Measurements from ENCODE around the gene ZNHIT6.

Gene ZNHIT6, protein sequence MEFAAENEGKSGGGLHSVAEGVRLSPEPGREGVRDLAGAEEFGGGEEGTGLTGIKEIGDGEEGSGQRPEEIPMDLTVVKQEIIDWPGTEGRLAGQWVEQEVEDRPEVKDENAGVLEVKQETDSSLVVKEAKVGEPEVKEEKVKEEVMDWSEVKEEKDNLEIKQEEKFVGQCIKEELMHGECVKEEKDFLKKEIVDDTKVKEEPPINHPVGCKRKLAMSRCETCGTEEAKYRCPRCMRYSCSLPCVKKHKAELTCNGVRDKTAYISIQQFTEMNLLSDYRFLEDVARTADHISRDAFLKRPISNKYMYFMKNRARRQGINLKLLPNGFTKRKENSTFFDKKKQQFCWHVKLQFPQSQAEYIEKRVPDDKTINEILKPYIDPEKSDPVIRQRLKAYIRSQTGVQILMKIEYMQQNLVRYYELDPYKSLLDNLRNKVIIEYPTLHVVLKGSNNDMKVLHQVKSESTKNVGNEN

DNA sequence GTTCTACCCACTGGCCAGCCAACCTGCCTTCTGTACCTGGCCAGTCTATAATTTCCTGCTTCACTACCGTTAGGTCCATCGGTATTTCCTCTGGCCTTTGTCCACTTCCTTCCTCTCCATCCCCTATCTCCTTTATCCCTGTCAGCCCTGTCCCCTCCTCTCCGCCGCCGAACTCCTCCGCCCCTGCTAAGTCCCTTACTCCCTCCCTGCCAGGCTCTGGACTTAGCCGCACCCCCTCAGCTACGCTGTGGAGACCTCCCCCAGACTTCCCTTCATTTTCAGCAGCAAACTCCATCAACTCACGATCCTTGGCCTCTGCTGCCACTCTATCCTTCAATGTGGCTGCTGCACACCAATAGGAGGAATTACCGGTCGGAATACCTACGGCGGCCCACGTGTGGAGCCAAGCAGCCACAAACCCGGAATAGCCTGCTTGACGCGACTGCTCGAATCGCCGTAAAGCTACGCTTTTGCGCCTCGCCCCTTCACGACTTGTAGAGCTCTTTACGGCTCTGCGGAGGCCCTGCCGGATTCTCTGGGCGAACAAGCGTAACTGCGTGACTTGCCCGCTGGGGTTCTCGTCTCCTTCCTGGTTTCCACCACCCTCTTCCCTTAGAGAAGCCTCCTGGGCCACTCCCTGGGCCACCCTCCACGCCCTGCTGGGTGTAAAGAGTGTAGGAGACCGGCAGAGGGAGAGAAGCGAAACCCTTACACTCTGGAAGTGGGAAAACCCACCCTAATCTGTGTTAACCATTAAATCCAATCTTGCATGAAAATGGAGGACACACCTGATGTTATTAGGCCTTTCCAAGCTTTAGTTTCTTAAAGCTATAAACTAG, at the start of gene ZNHIT6:
TSS of gene ZNHIT6 (minus strand) at position 444 of the 839 bp plus-strand sequence. CDS start at position 295, 149 bp downstream.
- Histone ChIP-seq H3K4me1 (ENCODE audit: control insufficient read depth, insufficient read depth, low read length) (0 out of 2 replicates have a peak, but pooled peaks cover 3% of the 10 kb centered on the region), H3K36me3 (ENCODE audit: control insufficient read depth in 2 of 2, insufficient read depth in 1 of 2, low read length in 2 of 2) (peaks cover 19 to 26% of the 10 kb centered on the region in 2 experiments), H3K9me3 (ENCODE audit: control insufficient read depth, insufficient read depth, low read depth, low read length) (no peaks in the 10 kb centered on the region), H3K27ac (ENCODE audit: extremely low read depth, low read depth, low read length) (peak within 1 kb of the TSS; percentile 62), H3K4me3 (ENCODE audit: low read depth, low read length) (peak within 1 kb of the TSS; percentile 77)
- ChIA-PET CTCF (interaction anchor here (0.6 to 2.3 kb wide), 15 partner anchors 13 to 1751 kb away, joined by 3 to 12 read pairs (median 3); no protein-coding TSS in a partner anchor), POLR2A (interaction anchor here (0.7 to 1.6 kb wide), 13 partner anchors 9 to 432 kb away, joined by 3 to 16 read pairs (median 4); partner anchors contain the start of genes BCL10 and CCN1)
- TF ChIP-seq ZNF391 (tag by site-specific recombination; IDR thresholded peaks at IDR 0.05; ENCODE audit: borderline replicate concordance, low read depth) (0 out of 2 replicates have a peak, but pooled peaks have one; percentile 28), ZNF843 (tag by site-specific recombination; IDR thresholded peaks at IDR 0.05) (peak; percentile 40; the same call in 1 of the 2 replicates), EGR2 (tag by site-specific recombination; IDR thresholded peaks at IDR 0.05; ENCODE audit: low read depth) (peak; percentile 73), ZNF747 (tag by site-specific recombination; IDR thresholded peaks at IDR 0.05) (no peak), ZXDB (tag by site-specific recombination; IDR thresholded peaks at IDR 0.05) (peak; percentile 95), ZNF2 (tag by site-specific recombination; IDR thresholded peaks at IDR 0.05) (peak; percentile 86; the same call in 1 of the 2 replicates), ZNF423 (tag by site-specific recombination; IDR thresholded peaks at IDR 0.05) (peak; percentile 20; the same call in 1 of the 2 replicates), KLF9 (tag by site-specific recombination; IDR thresholded peaks at IDR 0.05; ENCODE audit: low read depth) (peak; percentile 85; the same call in 1 of the 2 replicates), ZNF629 (tag by site-specific recombination; IDR thresholded peaks at IDR 0.05) (peak; percentile 52), SCRT1 (tag by site-specific recombination; IDR thresholded peaks at IDR 0.05; ENCODE audit: borderline replicate concordance) (peak; percentile 82), WT1 (tag by site-specific recombination; IDR thresholded peaks at IDR 0.05) (peak; percentile 53; the same call in 1 of the 2 replicates), ZNF394 (tag by site-specific recombination; IDR thresholded peaks at IDR 0.05; ENCODE audit: borderline replicate concordance) (peak; percentile 14; the same call in 1 of the 2 replicates), ZNF335 (tag by site-specific recombination; conservative IDR thresholded peaks at IDR 0.05) (peak; percentile 83), TRIM28 (IDR thresholded peaks at IDR 0.05; ENCODE audit: borderline replicate concordance, low read length) (peak; percentile 56; the same call in 1 of the 2 replicates), ZNF366 (tag by site-specific recombination; conservative IDR thresholded peaks at IDR 0.05) (peak; percentile 83), ZFHX2 (tag by site-specific recombination; conservative IDR thresholded peaks at IDR 0.05) (peak; percentile 78)
- TF ChIP-seq, protein P1, sequence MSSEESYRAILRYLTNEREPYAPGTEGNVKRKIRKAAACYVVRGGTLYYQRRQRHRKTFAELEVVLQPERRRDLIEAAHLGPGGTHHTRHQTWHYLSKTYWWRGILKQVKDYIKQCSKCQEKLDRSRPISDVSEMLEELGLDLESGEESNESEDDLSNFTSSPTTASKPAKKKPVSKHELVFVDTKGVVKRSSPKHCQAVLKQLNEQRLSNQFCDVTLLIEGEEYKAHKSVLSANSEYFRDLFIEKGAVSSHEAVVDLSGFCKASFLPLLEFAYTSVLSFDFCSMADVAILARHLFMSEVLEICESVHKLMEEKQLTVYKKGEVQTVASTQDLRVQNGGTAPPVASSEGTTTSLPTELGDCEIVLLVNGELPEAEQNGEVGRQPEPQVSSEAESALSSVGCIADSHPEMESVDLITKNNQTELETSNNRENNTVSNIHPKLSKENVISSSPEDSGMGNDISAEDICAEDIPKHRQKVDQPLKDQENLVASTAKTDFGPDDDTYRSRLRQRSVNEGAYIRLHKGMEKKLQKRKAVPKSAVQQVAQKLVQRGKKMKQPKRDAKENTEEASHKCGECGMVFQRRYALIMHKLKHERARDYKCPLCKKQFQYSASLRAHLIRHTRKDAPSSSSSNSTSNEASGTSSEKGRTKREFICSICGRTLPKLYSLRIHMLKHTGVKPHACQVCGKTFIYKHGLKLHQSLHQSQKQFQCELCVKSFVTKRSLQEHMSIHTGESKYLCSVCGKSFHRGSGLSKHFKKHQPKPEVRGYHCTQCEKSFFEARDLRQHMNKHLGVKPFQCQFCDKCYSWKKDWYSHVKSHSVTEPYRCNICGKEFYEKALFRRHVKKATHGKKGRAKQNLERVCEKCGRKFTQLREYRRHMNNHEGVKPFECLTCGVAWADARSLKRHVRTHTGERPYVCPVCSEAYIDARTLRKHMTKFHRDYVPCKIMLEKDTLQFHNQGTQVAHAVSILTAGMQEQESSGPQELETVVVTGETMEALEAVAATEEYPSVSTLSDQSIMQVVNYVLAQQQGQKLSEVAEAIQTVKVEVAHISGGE (tag by site-specific recombination; conservative IDR thresholded peaks at IDR 0.05; ENCODE audit: low read depth) = peak; percentile 95
- TF ChIP-seq, protein P2, sequence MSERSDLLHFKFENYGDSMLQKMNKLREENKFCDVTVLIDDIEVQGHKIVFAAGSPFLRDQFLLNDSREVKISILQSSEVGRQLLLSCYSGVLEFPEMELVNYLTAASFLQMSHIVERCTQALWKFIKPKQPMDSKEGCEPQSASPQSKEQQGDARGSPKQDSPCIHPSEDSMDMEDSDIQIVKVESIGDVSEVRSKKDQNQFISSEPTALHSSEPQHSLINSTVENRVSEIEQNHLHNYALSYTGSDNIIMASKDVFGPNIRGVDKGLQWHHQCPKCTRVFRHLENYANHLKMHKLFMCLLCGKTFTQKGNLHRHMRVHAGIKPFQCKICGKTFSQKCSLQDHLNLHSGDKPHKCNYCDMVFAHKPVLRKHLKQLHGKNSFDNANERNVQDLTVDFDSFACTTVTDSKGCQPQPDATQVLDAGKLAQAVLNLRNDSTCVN (tag by site-specific recombination; optimal IDR thresholded peaks at IDR 0.05) = peak; percentile 19
- TF ChIP-seq, protein P3, sequence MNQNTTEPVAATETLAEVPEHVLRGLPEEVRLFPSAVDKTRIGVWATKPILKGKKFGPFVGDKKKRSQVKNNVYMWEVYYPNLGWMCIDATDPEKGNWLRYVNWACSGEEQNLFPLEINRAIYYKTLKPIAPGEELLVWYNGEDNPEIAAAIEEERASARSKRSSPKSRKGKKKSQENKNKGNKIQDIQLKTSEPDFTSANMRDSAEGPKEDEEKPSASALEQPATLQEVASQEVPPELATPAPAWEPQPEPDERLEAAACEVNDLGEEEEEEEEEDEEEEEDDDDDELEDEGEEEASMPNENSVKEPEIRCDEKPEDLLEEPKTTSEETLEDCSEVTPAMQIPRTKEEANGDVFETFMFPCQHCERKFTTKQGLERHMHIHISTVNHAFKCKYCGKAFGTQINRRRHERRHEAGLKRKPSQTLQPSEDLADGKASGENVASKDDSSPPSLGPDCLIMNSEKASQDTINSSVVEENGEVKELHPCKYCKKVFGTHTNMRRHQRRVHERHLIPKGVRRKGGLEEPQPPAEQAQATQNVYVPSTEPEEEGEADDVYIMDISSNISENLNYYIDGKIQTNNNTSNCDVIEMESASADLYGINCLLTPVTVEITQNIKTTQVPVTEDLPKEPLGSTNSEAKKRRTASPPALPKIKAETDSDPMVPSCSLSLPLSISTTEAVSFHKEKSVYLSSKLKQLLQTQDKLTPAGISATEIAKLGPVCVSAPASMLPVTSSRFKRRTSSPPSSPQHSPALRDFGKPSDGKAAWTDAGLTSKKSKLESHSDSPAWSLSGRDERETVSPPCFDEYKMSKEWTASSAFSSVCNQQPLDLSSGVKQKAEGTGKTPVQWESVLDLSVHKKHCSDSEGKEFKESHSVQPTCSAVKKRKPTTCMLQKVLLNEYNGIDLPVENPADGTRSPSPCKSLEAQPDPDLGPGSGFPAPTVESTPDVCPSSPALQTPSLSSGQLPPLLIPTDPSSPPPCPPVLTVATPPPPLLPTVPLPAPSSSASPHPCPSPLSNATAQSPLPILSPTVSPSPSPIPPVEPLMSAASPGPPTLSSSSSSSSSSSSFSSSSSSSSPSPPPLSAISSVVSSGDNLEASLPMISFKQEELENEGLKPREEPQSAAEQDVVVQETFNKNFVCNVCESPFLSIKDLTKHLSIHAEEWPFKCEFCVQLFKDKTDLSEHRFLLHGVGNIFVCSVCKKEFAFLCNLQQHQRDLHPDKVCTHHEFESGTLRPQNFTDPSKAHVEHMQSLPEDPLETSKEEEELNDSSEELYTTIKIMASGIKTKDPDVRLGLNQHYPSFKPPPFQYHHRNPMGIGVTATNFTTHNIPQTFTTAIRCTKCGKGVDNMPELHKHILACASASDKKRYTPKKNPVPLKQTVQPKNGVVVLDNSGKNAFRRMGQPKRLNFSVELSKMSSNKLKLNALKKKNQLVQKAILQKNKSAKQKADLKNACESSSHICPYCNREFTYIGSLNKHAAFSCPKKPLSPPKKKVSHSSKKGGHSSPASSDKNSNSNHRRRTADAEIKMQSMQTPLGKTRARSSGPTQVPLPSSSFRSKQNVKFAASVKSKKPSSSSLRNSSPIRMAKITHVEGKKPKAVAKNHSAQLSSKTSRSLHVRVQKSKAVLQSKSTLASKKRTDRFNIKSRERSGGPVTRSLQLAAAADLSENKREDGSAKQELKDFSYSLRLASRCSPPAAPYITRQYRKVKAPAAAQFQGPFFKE (tag by site-specific recombination; IDR thresholded peaks at IDR 0.05; ENCODE audit: borderline replicate concordance) = peak; percentile 82; the same call in 1 of the 2 replicates
- TF ChIP-seq, protein P4, sequence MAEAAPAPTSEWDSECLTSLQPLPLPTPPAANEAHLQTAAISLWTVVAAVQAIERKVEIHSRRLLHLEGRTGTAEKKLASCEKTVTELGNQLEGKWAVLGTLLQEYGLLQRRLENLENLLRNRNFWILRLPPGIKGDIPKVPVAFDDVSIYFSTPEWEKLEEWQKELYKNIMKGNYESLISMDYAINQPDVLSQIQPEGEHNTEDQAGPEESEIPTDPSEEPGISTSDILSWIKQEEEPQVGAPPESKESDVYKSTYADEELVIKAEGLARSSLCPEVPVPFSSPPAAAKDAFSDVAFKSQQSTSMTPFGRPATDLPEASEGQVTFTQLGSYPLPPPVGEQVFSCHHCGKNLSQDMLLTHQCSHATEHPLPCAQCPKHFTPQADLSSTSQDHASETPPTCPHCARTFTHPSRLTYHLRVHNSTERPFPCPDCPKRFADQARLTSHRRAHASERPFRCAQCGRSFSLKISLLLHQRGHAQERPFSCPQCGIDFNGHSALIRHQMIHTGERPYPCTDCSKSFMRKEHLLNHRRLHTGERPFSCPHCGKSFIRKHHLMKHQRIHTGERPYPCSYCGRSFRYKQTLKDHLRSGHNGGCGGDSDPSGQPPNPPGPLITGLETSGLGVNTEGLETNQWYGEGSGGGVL (tag by site-specific recombination; IDR thresholded peaks at IDR 0.05) = peak; percentile 44; the same call in 1 of the 2 replicates
- TF ChIP-seq, protein P5, sequence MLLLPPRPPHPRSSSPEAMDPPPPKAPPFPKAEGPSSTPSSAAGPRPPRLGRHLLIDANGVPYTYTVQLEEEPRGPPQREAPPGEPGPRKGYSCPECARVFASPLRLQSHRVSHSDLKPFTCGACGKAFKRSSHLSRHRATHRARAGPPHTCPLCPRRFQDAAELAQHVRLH (tag by site-specific recombination; IDR thresholded peaks at IDR 0.05) = peak; percentile 62; the same call in 1 of the 2 replicates
